IPS-NIHi7 (cell line): ENCODE results near the gene CPNE2.
A peak's percentile ranks its signal among the peaks of the same experiment; 100 is the strongest.
"Not testable (repeated sequence)": the region's sequence is repeated elsewhere in the genome, so short reads cannot be mapped to it uniquely, and the experiment has no call there.

ENCODE experiments used
- DNase-seq: peaks from one replicate; pipeline ENCODE4 v3.0.0; 2012; ENCODE audit warnings: mixed read lengths; ENCODE audit errors: extremely low spot score

CPNE2 gene

DNA sequence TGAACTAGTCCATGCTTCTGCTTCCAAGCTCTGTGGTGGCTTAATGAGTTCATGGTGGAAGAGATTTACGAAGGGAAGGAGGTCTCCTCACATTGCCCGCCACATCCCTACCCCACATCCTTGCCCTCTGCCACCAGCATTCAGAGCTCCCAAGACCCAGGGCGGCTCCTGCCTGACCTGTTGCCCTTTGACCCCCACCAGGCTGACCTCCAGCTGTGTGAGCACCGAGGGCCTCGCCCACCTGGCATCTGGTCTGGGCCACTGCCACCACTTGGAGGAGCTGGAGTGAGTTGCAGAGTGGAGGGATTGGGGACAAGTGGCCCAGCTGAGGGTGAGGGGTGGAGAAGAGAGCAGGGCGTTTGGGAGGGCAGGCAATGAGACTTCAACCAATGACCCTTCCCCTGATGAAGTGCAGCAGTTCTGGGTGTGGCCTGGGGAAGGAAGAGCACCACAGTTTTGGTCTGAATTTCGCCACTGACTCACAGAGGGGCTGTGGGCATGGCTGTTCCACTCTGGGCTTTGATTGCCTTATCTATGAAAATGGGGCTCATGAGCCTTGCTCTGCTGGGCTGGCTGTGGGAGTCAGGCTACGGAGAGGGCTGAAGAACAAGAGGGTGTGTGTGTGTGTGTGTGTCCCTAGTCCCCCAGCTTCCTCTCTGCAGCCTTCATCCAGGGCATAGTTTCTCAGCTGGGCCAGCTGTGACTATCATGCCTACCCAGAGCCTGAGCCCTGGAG, 22.6 kb upstream of the CPNE2 start:
- DNase-seq, result no peak

DNA sequence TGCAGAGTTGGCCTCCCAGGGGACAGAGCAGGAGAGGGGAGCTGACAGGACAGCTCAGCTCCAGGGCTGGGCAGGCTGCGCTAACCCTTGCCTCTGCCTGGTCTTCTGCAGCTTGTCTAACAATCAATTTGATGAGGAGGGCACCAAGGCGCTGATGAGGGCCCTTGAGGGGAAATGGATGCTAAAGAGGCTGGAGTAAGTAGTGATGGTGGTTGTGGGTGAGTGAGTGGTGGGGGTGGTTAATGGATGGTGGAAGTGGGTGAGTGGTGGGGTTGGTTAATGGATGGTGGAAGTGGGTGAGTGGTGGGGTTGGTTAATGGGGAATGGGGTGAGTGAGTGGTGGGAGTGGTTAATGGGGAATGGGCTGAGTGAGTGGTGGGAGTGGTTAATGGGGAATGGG, 22.0 kb upstream of the CPNE2 start:
- no peak for DNase-seq

DNA sequence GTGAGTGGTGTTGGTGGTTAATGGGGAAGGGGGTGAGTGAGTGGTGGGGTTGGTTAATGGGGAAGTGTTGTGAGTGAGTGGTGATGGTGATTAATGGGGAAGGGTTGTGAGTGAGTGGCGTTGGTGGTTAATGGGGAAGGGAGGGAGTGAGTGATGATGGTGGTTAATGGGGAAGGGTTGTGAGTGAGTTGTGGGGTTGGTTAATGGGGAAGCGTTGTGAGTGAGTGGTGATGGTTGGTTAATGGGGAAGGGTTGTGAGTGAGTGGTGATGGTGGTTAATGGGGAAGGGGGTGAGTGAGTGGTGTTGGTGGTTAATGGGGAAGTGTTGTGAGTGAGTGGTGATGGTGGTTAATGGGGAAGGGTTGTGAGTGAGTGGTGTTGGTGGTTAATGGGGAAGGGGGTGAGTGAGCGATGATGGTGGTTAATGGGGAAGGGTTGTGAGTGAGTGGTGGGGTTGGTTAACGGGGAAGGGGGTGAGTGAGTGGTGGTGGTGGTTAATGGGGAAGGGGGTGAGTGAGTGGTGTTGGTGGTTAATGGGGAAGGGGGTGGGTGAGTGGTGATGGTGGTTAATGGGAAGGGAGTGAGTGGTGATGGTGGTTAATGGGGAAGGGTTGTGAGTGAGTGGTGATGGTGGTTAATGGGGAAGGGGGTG, 21.2 kb upstream of the CPNE2 start:
- not testable (repeated sequence) for DNase-seq

DNA sequence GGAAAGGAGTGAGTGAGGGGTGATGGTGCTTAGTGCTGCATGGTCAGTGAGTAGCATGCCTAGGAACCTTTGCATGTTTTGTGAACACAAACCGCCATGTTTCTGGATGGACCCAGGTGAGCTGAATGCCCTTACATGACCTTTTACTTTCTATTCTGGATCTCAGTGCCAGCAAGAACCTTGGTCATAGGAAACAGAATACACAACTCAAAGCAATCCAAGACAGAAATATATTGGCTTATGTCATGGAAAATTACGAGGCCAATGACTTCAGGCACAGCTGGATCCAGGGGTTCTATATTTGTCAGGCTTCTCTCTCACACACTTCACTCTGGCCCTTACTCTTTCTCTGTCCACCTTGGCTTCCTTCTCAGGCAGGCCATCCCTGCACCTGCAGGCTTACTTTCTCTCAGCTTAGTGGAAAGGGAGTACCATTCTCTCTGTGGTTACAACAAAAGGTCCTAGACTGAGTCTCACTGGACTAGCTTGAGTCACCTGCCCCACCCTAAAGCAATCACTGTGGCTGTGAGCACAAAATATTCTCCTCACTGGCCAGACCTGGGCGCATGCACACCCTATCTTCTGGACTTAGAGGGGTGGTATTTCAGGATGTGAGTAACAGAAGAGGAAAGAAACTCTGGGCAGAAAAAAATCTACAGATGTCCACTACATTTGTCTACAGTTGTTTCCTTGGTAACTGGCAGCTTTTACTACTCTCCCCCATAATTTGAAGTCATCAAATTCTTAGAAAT, 20.4 kb upstream of the CPNE2 start:
- DNase-seq, result no peak

DNA sequence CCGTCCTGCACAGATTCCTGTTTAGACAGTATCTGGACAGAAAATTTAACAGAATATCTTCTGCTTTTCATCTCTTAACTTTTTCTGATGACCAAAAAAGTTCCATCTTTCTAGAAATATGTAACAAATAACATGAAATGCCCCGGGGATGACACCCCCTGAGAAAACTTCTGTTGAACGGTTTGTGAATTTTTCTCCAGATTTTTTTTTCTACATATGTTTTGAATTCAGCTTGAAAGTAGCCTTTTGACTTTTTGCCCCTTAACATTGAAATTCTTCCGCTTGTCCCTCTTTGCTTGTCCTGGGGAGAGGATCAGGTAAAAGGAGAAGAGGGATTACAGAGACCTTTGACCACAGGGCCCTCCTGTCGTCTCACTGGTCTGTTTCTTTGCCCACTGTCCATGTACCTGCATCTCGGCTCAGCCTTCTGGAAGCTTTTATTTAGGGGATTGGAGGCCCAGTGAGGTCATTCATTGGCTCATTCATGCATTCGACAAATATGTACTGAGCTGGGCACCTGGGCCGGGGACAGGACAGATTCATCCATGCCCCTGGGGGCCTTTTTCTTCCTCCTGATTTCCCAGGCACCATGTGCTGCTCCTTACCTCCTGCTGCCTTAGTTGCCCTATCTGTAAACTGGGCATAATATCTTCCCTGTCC, 19.6 kb upstream of the CPNE2 start:
- DNase-seq, result no peak

DNA sequence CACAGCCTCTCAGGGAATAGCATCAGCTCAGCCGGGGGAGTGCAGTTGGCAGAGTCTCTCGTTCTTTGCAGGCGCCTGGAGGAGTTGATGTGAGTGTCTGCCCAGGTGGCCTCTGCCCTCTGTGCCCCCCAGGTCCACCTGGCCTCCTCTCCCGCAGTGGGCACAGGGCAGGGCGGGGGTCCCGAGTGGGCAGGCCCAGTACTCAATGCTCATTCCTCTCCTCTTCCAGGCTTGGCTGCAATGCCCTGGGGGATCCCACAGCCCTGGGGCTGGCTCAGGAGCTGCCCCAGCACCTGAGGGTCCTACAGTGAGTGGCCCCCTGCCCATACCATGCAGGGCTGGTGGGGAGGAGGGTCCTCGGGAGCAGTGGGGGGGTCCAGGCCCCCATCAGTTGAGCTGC, 14.7 kb upstream of the CPNE2 start:
- DNase-seq, result no peak

DNA sequence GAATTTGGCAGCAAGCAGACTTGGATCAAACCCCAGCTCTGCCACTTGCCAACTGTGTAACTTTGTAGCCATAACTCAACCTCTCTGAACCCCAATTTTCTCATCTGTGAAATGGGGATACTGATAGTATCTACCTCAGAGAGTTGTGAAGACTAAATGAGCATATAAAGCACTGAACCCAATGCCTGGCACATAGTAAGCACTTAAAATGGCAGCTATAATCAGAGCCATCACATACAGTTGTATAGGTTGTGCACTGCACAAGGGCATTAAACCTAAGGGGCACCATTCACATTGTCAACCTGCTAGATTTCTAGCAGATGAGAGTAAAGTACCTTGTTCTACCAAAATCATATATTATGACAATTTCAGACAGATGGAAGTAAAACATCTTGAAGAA, 10.6 kb upstream of the CPNE2 start:
- DNase-seq, result no peak

DNA sequence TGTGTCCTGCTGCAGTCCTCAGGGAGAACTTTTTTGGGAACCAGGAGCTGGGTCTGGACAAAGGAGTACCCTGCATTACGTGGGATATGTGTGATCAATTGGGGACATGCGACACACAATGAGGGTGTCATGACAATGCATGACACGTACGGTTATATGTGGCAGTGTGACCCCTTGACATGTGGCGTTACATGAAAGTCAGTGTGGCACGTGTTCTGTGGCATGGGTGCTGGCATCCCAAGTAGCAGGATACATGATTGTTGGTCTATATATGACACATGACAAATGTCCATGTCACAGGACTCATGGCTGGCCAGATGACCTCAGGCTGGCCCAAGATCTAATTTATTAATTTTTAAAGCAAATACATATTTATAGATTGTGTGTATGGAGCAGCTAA, 9.7 kb upstream of the CPNE2 start:
- DNase-seq, result no peak

DNA sequence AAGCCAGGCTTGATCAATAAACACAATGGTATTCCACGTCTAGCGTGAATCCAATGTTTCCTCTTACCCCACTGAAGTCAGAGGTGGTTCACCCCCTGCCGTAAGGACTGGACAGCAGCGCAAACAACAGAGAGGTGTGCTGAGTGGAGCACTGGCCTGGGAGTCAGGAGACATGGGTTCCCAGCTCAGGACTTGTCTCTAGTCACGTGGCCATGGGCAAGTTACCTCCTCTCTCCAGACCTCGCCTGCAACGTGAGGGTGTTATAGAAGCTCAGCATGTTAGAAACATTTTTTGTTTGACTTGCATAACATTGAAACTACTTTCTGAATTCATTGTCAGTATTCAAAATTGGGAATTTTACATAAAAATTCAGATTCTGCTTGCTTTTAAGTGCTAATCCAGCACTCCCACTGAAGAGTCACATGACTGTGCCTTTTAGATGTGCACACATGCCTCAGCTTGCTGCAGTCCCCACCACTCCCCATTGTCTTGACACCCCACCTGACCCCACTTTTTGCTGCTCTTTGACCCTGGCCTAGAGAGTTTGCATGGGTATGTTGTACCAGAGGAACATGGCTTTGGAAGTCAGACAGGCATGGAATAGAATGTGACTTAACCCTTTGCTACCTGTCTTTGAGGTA, 8.8 kb upstream of the CPNE2 start:
- DNase-seq, result no peak

DNA sequence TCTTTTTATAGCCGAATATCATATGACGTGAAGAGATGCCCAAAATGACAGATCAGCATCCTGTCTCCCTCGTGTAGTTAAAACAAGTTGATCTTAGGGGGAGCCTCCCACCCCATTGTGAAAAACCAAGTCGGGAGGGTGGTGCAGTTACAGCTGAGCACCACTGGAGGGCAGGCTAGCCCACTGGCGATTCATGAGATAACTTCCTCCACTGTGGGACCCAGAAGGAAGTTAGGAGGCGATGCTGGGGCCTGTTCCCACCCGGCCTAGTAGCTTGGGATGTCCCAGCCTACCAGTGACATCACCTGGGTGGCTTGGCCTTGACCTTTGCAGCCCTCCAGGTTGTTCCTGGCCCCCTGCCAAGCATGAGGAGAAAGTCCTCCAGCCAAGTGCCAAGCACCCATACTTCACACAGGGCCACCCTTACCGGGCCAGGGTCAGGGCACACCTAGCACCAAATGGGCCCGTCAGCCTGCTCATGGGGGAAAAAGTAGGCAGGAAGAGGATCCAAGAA, 8.1 kb upstream of the CPNE2 start:
- DNase-seq, result peak; percentile 92

DNA sequence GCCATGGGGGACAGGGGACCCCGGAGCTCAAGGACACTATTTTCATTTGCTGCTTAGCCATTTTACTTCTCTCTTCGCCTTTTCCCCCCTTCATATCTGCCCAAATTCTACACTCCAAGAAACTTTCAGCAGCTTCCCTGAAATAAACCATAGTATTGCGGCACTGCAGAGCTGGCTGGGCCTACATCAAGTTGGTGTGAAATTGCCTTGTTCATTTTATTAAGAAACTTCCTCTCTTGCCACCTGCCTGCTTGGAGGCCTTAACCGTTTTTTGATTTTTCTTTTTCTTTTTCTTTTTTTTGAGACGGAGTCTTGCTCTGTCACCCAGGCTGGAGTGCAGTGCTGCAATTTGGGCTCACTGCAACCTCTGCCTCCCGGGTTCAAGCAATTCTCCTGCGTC, 7.4 kb upstream of the CPNE2 start:
- no peak for DNase-seq

DNA sequence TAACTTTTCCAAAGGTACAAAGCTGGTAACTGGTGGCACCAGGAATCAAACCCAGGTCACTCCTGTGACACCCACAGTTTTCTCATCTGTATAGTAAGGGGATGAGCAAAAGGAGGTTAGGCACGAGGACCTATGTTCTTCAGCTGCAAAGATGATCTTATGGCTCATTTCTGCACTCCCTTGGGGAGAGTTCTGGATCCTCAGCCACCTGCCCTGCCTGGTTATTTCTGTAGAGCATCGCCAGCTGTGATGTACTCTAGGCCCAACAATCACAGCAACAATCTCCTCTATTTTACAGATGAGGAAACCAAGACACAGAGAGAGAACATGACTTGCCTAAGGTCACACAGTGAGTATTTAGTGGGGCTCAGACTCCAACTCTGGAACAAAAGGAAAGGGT, 5.4 kb upstream of the CPNE2 start:
- DNase-seq, result no peak

DNA sequence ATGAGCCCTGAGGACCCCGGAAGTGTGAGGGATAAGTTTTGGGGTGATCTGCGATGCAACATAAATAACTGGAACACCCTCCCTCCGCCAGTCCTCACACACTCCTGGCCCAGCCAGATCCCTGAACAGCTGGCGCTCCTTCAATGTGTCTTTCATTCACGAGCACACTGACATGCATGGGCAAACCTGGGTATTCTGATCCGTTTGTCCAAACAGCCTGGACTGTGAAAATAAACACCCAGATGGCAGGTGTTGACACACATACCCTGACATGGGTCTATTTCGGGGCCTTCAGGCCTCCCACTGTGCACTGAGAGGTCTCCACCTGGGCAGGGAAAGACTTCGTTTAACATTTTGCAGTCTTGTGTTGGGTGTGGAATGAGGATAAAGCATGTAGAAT, 3.0 kb upstream of the CPNE2 start:
- DNase-seq, result no peak

DNA sequence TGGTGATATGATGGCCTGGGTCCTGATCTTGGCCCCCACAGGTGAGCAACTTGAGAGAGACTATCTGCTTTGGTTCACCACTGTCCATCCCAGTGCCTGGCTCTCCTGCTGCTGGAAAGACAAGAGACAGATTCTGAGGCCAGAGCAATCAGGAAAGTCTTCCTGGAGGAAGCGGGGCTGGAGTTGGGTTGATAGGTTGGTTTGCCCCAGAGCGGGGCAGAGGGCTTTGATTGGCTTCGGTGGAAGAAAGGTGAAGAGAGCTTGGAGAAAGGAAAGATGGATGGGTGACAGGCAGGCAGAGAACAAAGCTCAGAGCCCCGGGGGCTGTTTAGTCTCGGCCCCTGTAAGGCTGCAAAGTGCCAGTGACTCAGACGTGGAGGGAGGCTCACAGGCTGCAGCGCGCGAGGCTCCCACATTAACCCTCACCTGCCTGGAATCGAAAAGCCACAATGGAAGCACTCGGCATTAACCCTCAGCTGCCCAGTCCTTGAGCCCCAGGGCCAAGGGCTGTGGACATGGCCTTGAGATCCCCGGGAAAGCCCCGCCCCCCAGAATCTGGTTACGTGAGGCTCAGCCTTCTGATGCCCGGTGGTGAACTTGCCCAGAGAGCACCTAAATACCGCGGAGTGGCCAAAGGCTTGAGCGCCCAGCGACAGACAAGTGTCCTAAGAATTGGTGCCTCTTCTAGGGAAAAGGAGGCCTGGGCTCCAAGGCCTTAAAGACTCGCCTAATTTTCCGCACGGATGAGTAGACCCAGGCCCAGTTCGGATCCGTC, 996 bp upstream of the CPNE2 start:
- peak; percentile 74 for DNase-seq

DNA sequence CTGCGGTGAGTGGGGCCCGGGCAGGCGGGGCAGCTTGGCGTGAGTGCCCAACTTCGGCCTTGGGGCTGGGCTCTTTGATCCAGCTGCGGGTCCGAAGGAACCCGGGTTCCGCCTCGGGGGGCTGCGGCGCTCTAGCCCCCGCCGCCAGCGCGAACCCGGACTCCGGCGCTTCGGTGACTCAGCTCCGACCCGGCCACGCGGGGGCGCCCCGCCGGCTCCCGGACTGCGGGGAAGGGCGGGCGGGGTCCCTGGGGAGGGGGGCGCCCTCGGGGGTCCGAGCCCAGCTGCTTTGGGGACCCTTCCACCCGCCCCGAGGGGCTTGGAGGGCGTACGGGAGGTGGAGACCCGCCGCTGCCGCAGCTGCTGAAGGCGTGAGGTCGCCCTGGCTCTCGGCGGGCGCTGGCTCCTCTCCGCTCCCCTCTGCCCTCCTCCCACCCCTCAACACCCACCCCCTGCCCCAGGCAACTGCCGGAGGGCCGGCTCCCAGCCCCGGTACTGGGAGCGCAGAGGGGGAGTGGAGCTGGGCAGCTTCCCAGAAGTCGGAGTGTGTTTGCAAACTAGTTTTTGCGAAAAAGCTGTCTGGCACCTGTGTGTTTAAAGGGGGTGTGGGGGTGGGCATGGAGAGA, 516 bp downstream of the CPNE2 start:
- peak; percentile 82 for DNase-seq

DNA sequence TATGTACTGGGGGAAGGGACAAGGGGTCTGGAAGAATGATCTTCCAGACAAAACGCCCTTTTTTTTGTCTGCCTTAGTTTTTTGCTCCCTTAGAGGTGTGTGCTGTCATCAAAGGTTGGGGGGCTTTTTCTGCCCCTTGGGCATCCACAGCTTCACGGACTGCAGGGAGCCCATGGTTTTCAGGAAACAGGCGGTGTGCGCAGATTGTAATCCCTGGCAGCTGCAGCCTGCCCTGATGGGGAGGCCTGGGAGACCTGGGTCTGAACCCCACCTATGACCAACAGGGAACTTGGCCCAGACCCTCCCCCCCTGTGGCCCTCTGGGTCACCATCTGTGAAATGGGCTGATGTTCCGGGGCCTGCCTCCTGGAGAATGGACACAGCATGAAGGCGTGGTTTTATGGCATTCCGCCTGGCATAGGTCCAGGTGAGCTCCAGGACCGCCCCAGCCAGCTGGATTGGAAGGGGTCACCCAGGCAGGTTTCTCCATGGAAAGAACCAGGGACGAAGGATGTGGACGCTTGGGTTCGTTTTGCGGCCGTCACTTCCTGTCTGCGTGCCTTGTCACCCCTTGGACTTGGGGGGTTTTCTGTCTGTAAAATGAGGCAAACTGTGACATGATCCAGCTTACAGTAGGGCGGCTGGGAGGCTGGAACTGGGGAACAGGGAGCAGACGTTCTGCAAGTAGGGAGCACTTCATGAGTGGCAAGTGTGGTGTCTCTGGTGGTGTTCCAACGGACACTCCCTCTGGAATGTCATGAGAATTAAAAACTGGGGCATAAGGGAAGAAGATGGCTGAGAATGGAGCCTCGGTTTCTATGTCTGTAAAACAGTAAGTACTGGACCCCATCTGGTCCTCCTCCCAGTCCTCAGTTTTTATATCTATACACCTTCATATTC, 1.5 kb downstream of the CPNE2 start:
- no peak for DNase-seq

DNA sequence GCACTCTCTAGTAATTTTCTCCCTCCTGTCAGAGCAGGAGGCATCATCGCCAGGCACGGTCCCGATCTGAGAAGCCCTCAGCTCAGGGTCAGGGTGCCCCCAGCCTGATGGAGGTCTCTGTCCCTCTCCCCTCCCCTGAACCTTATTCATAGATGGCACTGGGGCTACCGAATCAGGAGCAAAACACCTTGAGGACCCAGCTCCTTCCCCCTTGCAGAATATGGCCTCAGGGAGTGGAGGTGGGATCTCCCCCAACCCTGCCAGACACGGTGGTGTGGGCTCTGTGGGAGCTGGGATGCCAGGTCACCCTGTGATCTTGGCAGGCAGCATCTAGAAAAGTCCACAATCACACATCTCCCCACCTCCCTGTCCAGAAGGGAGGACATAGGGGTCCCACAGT, 2.5 kb downstream of the CPNE2 start:
- DNase-seq, result no peak

DNA sequence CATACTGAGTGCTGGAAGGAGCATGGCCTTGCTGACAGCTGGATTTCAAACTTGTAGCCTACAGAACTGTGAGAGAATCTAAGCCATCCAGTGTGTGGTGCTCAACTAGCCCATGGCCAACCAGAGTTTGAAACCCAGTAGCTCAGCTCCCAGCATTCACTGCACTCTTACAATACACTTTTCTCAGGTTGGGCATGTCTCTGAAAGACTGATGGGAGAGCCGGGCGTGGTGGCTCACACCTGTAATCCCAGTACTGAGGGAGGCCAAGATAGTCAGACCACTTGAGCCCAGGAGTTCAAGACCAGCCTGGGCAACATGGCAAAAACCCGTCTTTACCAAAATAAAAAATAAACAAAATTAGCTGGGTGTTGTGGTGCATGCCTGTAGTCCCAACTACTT, 3.8 kb downstream of the CPNE2 start:
- no peak for DNase-seq

DNA sequence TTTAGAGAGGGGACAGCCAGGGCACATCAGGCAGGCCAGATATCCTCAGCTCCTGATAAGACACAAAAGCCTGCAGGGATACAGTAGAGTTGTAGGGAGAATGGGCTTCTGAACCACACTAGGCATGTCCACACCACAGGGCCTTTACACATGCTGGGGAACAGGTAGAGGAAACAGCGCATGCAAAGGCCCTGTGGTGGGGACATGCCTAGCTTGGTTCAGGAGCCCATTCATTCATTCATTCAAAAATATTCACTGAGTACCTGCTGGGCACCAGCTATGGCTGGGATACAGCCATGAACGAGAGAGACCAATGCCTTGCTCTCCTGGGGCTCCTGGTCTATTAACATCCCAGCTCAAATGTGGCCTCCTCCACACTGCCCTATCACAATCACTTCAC, 4.4 kb downstream of the CPNE2 start:
- no peak for DNase-seq
